T follicular helper cell (primary cell): ENCODE results near the gene MSH5.
A peak's percentile ranks its signal among the peaks of the same experiment; 100 is the strongest.
"Not testable (repeated sequence)": the region's sequence is repeated elsewhere in the genome, so short reads cannot be mapped to it uniquely, and the experiment has no call there.

Experiments used
- DNase-seq: peaks from one replicate; pipeline ENCODE4 v3.0.0-alpha.2; 2020; ENCODE audit warnings: low read depth

The MSH5 gene

DNA sequence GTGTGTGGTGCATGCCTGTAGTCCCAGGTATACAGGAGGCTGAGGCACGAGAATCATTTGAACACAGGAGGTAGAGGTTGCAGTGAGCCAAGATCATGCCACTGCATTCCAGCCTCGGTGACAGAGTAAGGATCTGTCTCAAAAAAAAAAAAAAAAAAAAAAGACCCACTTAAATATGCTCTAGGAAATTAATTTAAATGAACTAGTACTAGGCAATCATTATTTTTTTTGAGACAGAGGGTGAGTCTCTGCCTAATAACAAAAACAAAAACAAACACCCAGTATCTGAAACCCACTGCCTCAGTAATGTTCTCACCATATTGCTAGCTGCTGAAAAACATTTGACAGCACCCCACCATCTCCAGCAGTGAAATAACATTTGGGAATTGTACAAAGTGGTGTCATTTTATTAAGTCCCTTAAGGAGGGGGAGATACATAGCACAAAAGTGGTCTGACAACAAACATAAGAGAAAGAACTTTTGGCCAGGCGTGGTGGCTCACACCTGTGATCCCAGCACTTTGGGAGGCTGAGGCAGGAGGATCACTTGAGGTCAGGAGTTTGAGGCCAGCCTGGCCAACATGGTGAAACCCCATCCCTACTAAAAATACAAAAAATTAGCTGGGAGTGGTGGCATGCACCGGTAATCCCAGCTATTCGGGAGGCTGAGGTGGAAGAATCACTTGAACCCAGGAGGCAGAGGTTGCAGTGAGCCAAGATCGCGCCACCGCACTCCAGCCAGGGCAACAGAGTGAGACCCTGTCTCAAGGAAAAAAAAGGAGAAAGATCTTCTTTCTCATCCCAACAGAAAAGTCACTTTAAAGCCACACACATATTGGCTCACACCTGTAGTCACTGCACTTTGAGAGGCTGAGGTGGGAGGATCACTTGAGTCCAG is 61.5 kb downstream of the MSH5 start:
- DNase-seq, result not testable (repeated sequence)

- no peak for DNase-seq
These were observed 66.2 kb downstream of the MSH5 start for GRCh38 chr6:31805939-31806469.

- peak; percentile 96 for DNase-seq
These were observed 66.9 kb downstream of the MSH5 start, which contains the start of gene LSM2 for GRCh38 chr6:31806470-31807272. TSS of gene LSM2 (minus strand) at chr6:31806966. CDS start at chr6:31806757, 209 bp downstream.

- not testable (repeated sequence) for DNase-seq
These were observed 68.8 kb downstream of the MSH5 start for GRCh38 chr6:31808599-31808998.

- DNase-seq, result no peak
These were observed 71.8 kb downstream of the MSH5 start for GRCh38 chr6:31811645-31812044.
